Endodermal cell (in vitro differentiated cells): ENCODE data around the gene RNF183. TPM values are rescaled to one million over a fixed set of nuclear protein-coding genes. Genes with fewer than 3 reads are reported as not detected.

Source experiments
- DNase-seq: peaks from one replicate; pipeline ENCODE4 v3.0.0-alpha.2; 2017
- H3K27ac ChIP-seq: 2 replicates; pipeline ENCODE4 v1.5.1; 2013; ENCODE audit warnings: mild to moderate bottlenecking, low read depth, low read length, moderate library complexity
- H3K27me3 ChIP-seq: 2 replicates; pipeline ENCODE4 v1.6.1; 2013; ENCODE audit warnings: mild to moderate bottlenecking, low read length, moderate library complexity; ENCODE audit not compliant: insufficient read depth, control insufficient read depth, poor library complexity, severe bottlenecking
- H3K36me3 ChIP-seq: 2 replicates; pipeline ENCODE4 v1.7.0; 2013; ENCODE audit warnings: mild to moderate bottlenecking, low read length, moderate library complexity; ENCODE audit not compliant: control insufficient read depth, insufficient read depth
- H3K4me1 ChIP-seq: one replicate; pipeline ENCODE4 v1.7.0; 2013; ENCODE audit warnings: low read length; ENCODE audit not compliant: control insufficient read depth, insufficient read depth
- H3K4me3 ChIP-seq: 2 replicates; pipeline ENCODE4 v1.5.1; 2013; ENCODE audit warnings: mild to moderate bottlenecking, low read length, moderate library complexity
- H3K9ac ChIP-seq: 2 replicates; pipeline ENCODE4 v1.6.1; 2013; ENCODE audit warnings: mild to moderate bottlenecking, low read length, moderate library complexity; ENCODE audit not compliant: poor library complexity, severe bottlenecking; ENCODE audit errors: extremely low read depth
- H3K9me3 ChIP-seq: 2 replicates; pipeline ENCODE4 v1.6.1; 2013; ENCODE audit warnings: mild to moderate bottlenecking, low read length, moderate library complexity; ENCODE audit not compliant: control insufficient read depth
- H3K27ac Mint-ChIP-seq: 2 replicates; pipeline ENCODE4 v1.8.0; 2020; ENCODE audit warnings: mixed read lengths
- H3K27me3 Mint-ChIP-seq: 2 replicates; pipeline ENCODE4 v1.8.0; 2021; ENCODE audit warnings: mild to moderate bottlenecking, mixed read lengths; ENCODE audit not compliant: insufficient read depth
- H3K36me3 Mint-ChIP-seq: 2 replicates; pipeline ENCODE4 v1.8.0; 2020; ENCODE audit warnings: low read depth, mixed read lengths
- H3K4me1 Mint-ChIP-seq: 2 replicates; pipeline ENCODE4 v1.8.0; 2020; ENCODE audit warnings: mixed read lengths
- H3K4me3 Mint-ChIP-seq: 2 replicates; pipeline ENCODE4 v1.8.0; 2020; ENCODE audit warnings: mild to moderate bottlenecking, moderate library complexity, mixed read lengths
- H3K9me3 Mint-ChIP-seq: 2 replicates; pipeline ENCODE4 v1.8.0; 2020; ENCODE audit warnings: mild to moderate bottlenecking, mixed read lengths
- CTCF ChIP-seq: fragments of 200-600 bp; sonication (generic); conservative IDR thresholded peaks from 2 replicates; pipeline ENCODE4 v1.5.0; 2021; ENCODE audit warnings: antibody characterized with exemption, mild to moderate bottlenecking
- WGBS, 2 experiments: methylation state at CpG; one replicate each; pipeline versions ENCODE4 v1.1.5 to v1.1.7; 2013; ENCODE audit warnings: missing lambda C conversion rate in 2 of 2, mixed read lengths in 1 of 2; ENCODE audit not compliant: insufficient coverage in 1 of 2, insufficient read length in 1 of 2; 5-methylcytosine and 5-hydroxymethylcytosine counted together
- total RNA-seq, 2 donors: library from RNA; stranded (reverse); fragmentation: NEBNext Ultra II Directional in 1 of 2; extraction: Animal tissue kit (Norgen Biotek cat#: 25700) in 1 of 2; gene quantifications; 2 replicates in 1 of 2; 3 replicates in 1 of 2; pipeline ENCODE4 v1.2.1, GENCODE V29; 2021

The RNF183 gene
- total RNA-seq, 2 donors from 2014 or later = 0.48 to 0.97 TPM

DNA sequence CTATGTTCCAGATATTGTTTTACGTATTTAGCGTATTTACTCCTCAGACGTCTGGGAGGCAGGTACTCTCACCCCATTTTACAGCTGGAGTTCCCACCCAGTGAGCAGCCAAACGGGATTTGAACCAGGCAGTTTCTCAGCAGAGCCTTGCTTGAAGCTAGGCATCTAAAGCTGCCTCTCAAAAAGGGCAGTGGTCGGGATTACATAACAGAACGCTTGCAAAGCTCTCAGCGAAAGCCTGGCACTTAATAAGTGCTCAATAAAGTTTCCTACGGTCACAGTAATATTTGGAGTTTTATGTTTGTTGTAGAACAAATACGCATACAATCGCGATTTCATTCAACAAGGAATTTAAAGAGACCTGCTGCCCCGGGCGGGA lies 45.9 kb upstream of the RNF183 start:
- Mint-ChIP-seq H3K4me3 (peak overlapping the region; percentile 70), H3K4me1 (peaks cover 28% of the 10 kb centered on the region), H3K27me3 (peaks cover 23% of the 10 kb centered on the region), H3K27ac (no peak overlapping the region), H3K36me3 (peaks cover 9% of the 10 kb centered on the region), H3K9me3 (no peaks in the 10 kb centered on the region)
- Histone ChIP-seq H3K4me3 (peak overlapping the region; percentile 60), H3K27ac (no peak overlapping the region), H3K36me3 (no peaks in the 10 kb centered on the region), H3K9me3 (no peaks in the 10 kb centered on the region), H3K27me3 (peaks cover 20% of the 10 kb centered on the region), H3K9ac (no peak overlapping the region), H3K4me1 (peaks cover 5% of the 10 kb centered on the region)
- WGBS, 2 experiments = 28 to 31% methylated on average over 7 to 13 of the region's 13 CpGs
- no peak for DNase-seq
- TF ChIP-seq CTCF = no peak

GRCh38 chr9:113348437-113348836 lies 45.3 kb upstream of the RNF183 start:
- peaks cover 5% of the 10 kb centered on the region for H3K4me1 ChIP-seq
- Mint-ChIP-seq H3K4me1 (peaks cover 28% of the 10 kb centered on the region), H3K9me3 (no peaks in the 10 kb centered on the region), H3K27ac (no peak overlapping the region), H3K4me3 (peak overlapping the region; percentile 70), H3K27me3 (peaks cover 24% of the 10 kb centered on the region), H3K36me3 (peaks cover 5% of the 10 kb centered on the region)
- DNase-seq = peak; percentile 29
- H3K9ac ChIP-seq = no peak overlapping the region
- no peak overlapping the region for H3K4me3 ChIP-seq
- no peaks in the 10 kb centered on the region for H3K36me3 ChIP-seq
- no peaks in the 10 kb centered on the region for H3K9me3 ChIP-seq
- 86 to 87% methylated on average over 1 to 3 of the region's 3 CpGs for WGBS, 2 experiments
- peaks cover 20% of the 10 kb centered on the region for H3K27me3 ChIP-seq
- no peak overlapping the region for H3K27ac ChIP-seq
- peak; percentile 20 for TF ChIP-seq CTCF

GRCh38 chr9:113345671-113346070 lies 42.5 kb upstream of the RNF183 start:
- Mint-ChIP-seq H3K4me1 (peaks cover 31% of the 10 kb centered on the region), H3K27me3 (peaks cover 34% of the 10 kb centered on the region), H3K27ac (no peak overlapping the region), H3K36me3 (no peaks in the 10 kb centered on the region), H3K4me3 (no peak overlapping the region), H3K9me3 (no peaks in the 10 kb centered on the region)
- Histone ChIP-seq H3K4me3 (no peak overlapping the region), H3K4me1 (peaks cover 5% of the 10 kb centered on the region), H3K9ac (no peak overlapping the region), H3K27me3 (peaks cover 11% of the 10 kb centered on the region), H3K27ac (no peak overlapping the region), H3K36me3 (no peaks in the 10 kb centered on the region), H3K9me3 (no peaks in the 10 kb centered on the region)
- TF ChIP-seq CTCF = no peak
- no CpG with 5 or more reads among the region's 1 CpG for WGBS, 2 experiments
- no peak for DNase-seq
